GM10248 (cell line): ENCODE results near the gene GPR146.

Source experiments
- CTCF ChIA-PET: fragments of 300-600 bp; sonication (Branson Sonifier 250); formaldehyde crosslinking; extraction: SDS; loops from one replicate; lab custom pipeline; 2021; ENCODE audit warnings: antibody characterized with exemption; lab: Yijun Ruan, JAX
- POLR2A ChIA-PET: fragments of 350-650 bp; sonication (Branson Sonifier 250); formaldehyde crosslinking; extraction: SDS; loops from one replicate; lab custom pipeline; 2020; ENCODE audit warnings: antibody characterized with exemption; lab: Yijun Ruan, JAX
- DNase-seq: peaks from one replicate; pipeline ENCODE4 v3.0.0; 2012; ENCODE audit errors: extremely low spot score
- TF ChIP-seq, protein P1 (sequence below): IDR thresholded peaks from 2 replicates; pipeline ENCODE4 v1.5.1; 2012; ENCODE audit warnings: mild to moderate bottlenecking, low read depth; ENCODE audit errors: extremely low read depth, missing control alignments, control extremely low read depth

Gene GPR146

DNA sequence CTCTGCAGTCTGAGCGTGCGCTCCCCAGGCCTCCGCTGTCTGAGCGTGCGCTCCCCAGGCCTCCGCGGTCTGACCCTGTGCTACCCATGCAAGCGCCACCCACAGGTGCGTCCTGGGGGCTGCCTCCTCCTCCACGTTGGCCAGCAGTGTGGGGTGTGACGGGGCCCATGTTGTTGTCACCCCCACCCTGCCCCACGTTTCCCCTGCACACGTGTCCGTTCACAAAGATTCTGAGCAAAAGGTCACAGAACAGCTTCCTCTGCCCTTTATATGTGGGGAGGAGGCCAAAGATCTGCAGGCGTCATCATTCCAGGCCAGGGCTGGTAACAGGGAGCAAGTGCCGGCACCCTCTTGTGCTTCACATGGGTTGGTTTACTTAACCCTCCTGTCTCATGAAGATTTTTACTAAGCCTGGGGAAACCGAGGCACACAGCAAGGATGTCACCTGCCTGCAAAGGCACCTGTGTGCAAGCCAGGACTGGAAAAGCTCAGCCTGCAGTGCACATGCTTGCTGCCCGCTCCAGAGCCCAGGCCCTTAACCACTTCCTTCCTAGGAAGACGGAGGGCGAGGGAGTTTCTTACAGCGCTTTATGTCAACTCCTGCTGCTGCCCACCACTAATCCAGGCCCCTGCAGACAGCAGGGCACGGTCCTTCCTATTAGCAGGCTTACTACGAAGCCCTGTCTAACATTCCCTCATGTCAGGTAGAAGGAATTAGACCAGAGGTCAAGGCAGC is 4.8 kb downstream of the GPR146 start:
- TF ChIP-seq, protein P1, sequence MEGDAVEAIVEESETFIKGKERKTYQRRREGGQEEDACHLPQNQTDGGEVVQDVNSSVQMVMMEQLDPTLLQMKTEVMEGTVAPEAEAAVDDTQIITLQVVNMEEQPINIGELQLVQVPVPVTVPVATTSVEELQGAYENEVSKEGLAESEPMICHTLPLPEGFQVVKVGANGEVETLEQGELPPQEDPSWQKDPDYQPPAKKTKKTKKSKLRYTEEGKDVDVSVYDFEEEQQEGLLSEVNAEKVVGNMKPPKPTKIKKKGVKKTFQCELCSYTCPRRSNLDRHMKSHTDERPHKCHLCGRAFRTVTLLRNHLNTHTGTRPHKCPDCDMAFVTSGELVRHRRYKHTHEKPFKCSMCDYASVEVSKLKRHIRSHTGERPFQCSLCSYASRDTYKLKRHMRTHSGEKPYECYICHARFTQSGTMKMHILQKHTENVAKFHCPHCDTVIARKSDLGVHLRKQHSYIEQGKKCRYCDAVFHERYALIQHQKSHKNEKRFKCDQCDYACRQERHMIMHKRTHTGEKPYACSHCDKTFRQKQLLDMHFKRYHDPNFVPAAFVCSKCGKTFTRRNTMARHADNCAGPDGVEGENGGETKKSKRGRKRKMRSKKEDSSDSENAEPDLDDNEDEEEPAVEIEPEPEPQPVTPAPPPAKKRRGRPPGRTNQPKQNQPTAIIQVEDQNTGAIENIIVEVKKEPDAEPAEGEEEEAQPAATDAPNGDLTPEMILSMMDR: no peak
- ChIA-PET CTCF (interaction anchor here (1.1 to 20.3 kb wide), 4 partner anchors 11 to 56 kb away, joined by 4 to 391 read pairs (median 18); no protein-coding TSS in a partner anchor), POLR2A (no interaction called here)
- DNase-seq: no peak

DNA sequence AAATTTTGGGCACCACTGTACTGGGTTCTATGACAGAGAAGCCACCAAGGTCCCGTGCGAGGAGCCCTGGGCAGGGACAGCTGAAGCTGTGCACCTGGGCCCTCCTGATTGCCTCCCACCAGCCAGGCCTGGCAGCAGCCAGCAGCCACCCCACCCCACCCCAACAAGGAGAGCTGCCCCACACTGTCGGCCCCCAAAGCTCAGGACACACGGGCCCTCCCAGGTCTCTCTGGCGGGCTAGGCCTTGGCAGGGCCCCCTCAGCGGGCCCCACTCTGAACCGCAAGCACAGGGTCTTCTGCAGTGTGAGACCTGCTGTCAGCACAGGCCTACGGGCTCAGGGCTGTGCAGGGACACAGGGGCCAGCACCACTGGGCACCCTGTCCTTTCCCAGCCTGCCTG is 5.5 kb downstream of the GPR146 start:
- no peak for DNase-seq
- TF ChIP-seq, protein P1: no peak
- CTCF ChIA-PET: interaction anchor here (1.1 to 20.3 kb wide), 4 partner anchors 11 to 55 kb away, joined by 4 to 391 read pairs (median 14); no protein-coding TSS in a partner anchor
- POLR2A ChIA-PET: no interaction called here

DNA sequence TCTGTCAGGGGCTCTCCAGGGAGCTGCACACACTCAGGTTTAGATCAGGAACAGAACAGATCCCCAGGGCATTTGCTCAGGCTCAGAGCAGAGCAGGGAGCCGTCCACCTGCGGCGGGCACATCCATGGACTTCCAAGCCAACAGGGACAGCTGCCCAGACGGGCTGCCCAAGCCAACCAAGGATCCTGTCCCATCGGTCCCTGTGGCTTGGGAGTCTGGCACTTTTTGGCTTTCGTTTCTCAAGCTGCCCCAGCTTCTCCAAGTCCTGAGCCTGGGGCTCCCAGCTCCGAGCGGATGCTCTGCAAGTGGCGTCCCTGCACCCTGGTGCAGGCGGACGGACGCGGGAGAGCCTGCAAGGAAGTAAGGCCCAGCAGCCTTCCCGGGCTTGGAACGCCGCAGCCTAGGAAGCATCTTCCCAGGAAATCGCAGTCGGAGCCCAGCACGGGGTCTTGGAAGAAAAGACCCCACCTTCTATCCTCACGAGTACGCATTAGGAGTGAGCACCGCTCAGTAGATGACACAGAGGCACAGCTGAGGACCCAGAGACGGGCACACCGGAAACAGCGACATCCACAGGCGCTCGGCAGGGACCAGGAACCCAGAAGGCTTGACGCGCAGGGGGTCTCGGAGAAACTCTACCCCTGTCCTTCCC is 6.0 kb downstream of the GPR146 start:
- TF ChIP-seq, protein P1: no peak
- CTCF ChIA-PET: interaction anchor here (1.1 to 20.3 kb wide), 4 partner anchors 10 to 55 kb away, joined by 4 to 391 read pairs (median 14); no protein-coding TSS in a partner anchor
- POLR2A ChIA-PET: no interaction called here
- DNase-seq: no peak

DNA sequence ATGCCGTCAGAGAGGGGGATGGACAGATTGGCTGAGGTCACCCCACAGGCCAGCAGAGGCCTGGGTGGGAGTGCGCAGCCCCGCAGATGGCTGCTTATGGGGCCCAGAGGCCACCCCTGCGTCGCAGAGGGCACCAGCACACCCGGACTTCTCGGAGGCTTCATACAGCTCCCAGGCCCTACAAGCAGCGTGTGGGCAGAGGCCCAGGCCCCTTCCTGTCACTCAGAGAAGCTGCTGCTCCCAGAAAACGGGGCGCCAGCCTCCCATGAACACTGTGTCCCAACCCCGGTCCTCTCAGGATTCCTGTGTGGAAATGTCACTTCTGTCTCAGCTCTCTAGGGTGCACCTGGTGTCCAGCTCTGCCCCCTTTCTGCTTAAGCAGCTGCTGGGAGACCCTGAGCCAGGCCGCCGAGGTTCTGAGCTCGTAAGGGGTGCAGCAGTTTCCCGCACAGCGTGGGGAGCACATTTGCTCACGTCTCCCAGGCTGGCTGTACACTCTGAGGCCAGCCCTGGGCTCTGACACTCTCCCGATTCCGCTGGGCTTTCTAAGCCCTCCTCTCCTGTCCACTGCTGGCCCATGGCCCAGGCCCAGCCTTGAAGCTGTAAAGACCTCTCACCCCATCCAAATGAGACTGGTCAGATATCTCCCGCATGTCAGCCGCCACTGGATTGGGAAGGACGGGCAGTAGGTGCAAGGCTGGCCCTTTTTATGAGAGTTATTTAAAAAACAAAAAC is 6.8 kb downstream of the GPR146 start:
- ChIA-PET POLR2A (no interaction called here), CTCF (interaction anchor here (0.8 to 20.3 kb wide), 5 partner anchors 9 to 125 kb away, joined by 3 to 391 read pairs (median 4); no protein-coding TSS in a partner anchor)
- TF ChIP-seq, protein P1: no peak
- no peak for DNase-seq

DNA sequence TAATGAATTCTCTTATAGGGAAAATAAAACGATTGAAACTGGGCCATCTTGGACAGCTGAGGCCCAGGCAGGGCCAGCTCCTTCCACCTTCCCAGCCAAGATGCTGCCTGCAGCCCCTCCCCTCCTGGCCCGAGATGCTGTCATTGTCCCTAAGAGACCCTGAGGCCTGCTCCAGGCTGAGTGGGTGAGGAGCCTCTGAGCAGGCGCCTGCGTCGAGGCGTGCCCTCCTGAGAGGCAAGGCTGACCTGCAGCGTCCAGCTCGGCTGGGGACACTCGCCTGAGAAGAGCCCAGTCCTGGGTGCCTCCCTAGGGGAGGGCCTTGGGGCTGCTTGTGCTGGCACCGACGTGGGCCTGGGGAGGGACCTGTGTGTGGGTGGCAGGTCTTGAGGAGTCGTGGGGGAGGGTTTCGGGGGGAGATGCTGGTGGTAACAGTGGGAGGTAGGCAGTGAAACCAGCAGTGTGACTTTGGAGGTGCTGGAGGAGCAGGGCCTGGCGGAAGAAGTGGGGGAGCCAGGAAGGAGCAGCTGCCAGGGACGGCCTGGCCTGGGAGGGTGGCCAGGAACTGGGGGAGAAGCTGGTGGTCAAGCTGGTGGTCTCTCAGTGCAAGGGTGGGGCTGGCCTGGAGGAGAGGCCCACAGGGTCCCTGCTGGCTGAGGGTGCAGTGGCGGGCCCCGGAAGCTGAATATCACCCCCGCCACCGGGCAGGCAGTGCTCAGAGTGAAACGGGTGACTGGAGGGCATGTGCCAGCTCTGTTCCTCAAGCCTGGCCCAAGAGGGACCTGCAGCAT is 7.9 kb downstream of the GPR146 start:
- no peak for DNase-seq
- ChIA-PET POLR2A (no interaction called here), CTCF (interaction anchor here (0.8 to 20.3 kb wide), 5 partner anchors 10 to 124 kb away, joined by 3 to 391 read pairs (median 13); no protein-coding TSS in a partner anchor)
- TF ChIP-seq, protein P1: no peak

DNA sequence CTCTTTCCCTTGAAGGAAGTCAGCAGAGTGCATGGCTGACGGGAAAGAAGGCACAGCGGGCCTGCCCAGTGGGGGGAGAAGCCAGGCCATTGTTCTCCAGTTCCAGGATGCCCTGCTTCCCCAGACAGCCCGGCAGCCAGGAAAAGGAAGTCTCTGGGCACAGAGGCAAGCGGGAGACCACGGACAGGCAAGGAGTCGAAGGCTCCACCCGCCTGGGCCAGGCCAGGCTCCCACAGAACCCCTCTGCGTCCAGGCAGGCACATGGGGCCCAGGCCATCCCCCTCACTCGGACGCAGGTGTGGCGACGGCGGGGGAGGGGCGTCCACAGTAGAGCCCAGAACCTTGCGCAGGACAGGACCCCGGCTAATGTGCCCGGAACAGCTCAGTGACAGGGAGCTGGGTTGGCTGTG is 8.7 kb downstream of the GPR146 start:
- no peak for DNase-seq
- CTCF ChIA-PET: interaction anchor here (0.9 to 20.3 kb wide), 4 partner anchors 12 to 65 kb away, joined by 3 to 391 read pairs (median 8); no protein-coding TSS in a partner anchor
- TF ChIP-seq, protein P1: no peak
- POLR2A ChIA-PET: no interaction called here
